ENCODE data around the gene TMEM255B. TPM values are rescaled to one million over a fixed set of nuclear protein-coding genes. Genes with fewer than 3 reads are reported as not detected.

The TMEM255B gene
- total and polyA plus RNA-seq, 4 donors, result 6.0 to 19.6 (median 14.8) TPM

DNA sequence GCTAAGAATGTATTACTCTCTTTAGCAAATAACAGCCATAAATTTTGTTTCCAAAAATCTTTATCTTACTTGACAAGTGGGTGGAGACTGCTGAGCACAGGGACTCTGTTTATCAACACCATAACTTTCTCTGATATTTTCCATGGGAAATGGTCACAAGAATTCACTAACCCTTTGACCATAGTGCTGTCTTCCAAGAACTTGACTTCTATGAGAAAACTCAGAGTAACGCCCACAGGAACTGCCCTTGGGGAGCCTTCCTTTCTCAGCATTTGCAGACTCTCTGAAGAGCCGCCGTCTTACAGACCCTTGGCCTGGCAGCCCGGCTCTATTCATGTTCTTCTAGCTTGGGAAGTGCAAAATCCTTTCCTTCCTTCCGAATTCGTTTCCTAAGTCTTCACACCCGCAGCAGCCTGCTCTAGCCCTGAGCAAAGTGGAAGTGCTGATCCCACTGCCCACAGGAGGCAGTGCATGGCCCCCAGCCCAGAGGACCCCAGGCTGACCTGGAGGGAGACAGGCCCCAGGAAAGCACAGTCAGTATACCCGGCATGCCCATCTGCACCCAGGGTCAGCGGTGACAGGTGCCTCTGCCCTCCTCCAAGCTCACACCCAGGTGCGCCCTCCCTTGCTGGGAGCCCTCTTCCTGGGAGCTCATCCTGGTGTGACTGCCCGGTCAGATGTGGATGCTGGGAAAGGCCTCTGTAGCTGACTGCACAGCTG lies 94.7 kb downstream of the TMEM255B start:
- DNase-seq, result peak in 2 of 3 donors; percentile 53 to 66
- no peak overlapping the region for H3K9ac ChIP-seq (ENCODE audit: insufficient read depth in 1 of 2, low read length in 2 of 2)
- ATAC-seq (ENCODE audit: insufficient read depth, low FRiP score), result no peak
- TF ChIP-seq, protein P1, sequence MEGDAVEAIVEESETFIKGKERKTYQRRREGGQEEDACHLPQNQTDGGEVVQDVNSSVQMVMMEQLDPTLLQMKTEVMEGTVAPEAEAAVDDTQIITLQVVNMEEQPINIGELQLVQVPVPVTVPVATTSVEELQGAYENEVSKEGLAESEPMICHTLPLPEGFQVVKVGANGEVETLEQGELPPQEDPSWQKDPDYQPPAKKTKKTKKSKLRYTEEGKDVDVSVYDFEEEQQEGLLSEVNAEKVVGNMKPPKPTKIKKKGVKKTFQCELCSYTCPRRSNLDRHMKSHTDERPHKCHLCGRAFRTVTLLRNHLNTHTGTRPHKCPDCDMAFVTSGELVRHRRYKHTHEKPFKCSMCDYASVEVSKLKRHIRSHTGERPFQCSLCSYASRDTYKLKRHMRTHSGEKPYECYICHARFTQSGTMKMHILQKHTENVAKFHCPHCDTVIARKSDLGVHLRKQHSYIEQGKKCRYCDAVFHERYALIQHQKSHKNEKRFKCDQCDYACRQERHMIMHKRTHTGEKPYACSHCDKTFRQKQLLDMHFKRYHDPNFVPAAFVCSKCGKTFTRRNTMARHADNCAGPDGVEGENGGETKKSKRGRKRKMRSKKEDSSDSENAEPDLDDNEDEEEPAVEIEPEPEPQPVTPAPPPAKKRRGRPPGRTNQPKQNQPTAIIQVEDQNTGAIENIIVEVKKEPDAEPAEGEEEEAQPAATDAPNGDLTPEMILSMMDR (IDR thresholded peaks at IDR 0.05; ENCODE audit: control extremely low read depth, extremely low read depth), result no peak
- H3K36me3 ChIP-seq (ENCODE audit: control insufficient read depth in 4 of 4, insufficient read depth in 4 of 4, low read length in 4 of 4), result peaks cover 0 to under 1% (median 0%) of the 10 kb centered on the region in 4 donors
- no peaks in the 10 kb centered on the region for H3K27me3 ChIP-seq (ENCODE audit: control insufficient read depth in 3 of 3, insufficient read depth in 3 of 3, low read length in 2 of 3)
- 52% methylated on average over 11 of the region's 11 CpGs for WGBS, 2 donors
- H3K9me3 ChIP-seq (ENCODE audit: control insufficient read depth in 4 of 4, insufficient read depth in 3 of 4, low read length in 3 of 4), result peaks cover 0 to 1% (median 0%) of the 10 kb centered on the region in 4 donors
- H3K4me3 ChIP-seq, result no peak overlapping the region
- peaks cover 0 to 20% (median 8%) of the 10 kb centered on the region in 5 donors for H3K4me1 ChIP-seq (ENCODE audit: control insufficient read depth in 5 of 5, insufficient read depth in 5 of 5, low read length in 5 of 5)
- peak overlapping the region in 1 of 2 donors; percentile 49 for H3K27ac ChIP-seq (ENCODE audit: low read depth in 1 of 2, low read length in 1 of 2)

DNA sequence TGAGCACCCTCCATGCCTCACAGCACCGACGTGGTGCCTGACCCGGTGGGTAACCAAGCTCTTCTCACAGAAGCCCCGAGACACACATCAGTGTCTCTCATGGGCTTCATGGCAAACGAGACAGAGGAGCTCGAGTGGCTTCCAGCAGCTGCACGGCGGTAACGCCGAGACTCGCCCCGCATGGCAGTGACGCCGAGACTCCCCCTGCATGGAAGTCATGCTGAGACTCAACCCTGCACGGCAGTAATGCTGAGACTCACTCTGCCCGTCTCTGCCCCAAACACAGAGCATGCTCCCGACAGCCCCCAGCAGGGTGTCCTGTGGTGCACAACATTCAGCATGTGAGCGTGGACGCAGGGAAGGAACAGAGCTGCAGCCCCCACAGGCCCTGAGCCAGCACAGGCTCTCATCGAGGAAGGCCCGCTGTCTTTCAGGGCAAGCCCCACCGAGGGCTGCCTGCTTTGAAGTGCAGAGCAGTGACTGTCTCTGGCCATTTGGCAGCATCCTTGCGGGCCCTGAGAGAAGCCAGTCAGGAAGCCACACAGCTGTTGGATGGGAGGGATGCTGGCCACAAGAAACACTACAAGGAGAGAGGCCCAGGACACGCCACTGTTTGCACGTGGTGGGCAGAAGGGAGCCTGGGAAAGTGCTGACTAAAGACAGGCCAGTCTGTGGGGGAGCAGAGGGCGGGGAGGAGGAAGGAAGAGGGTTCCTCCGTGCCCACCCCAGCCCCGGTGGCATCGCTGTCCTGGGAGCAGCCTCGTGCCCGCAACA lies 95.4 kb downstream of the TMEM255B start:
- ATAC-seq (ENCODE audit: insufficient read depth, low FRiP score) (peak; percentile 4), DNase-seq (peak; percentile 70 to 75 (median 70))
- WGBS, 2 donors, result 50 to 52% methylated on average over 29 to 31 of the region's 31 CpGs
- Histone ChIP-seq H3K27me3 (ENCODE audit: control insufficient read depth in 3 of 3, insufficient read depth in 3 of 3, low read length in 2 of 3) (no peaks in the 10 kb centered on the region), H3K27ac (ENCODE audit: low read depth in 1 of 2, low read length in 1 of 2) (peak overlapping the region in 1 of 2 donors; percentile 49), H3K4me3 (no peak overlapping the region), H3K9ac (ENCODE audit: insufficient read depth in 1 of 2, low read length in 2 of 2) (no peak overlapping the region), H3K36me3 (ENCODE audit: control insufficient read depth in 4 of 4, insufficient read depth in 4 of 4, low read length in 4 of 4) (peaks cover 0 to 7% (median 0%) of the 10 kb centered on the region in 4 donors), H3K9me3 (ENCODE audit: control insufficient read depth in 4 of 4, insufficient read depth in 3 of 4, low read length in 3 of 4) (peaks cover 0 to 2% (median 0%) of the 10 kb centered on the region in 4 donors), H3K4me1 (ENCODE audit: control insufficient read depth in 5 of 5, insufficient read depth in 5 of 5, low read length in 5 of 5) (peaks cover 0 to 20% (median 8%) of the 10 kb centered on the region in 5 donors)
- TF ChIP-seq, protein P1 (IDR thresholded peaks at IDR 0.05; ENCODE audit: control extremely low read depth, extremely low read depth), result no peak

DNA sequence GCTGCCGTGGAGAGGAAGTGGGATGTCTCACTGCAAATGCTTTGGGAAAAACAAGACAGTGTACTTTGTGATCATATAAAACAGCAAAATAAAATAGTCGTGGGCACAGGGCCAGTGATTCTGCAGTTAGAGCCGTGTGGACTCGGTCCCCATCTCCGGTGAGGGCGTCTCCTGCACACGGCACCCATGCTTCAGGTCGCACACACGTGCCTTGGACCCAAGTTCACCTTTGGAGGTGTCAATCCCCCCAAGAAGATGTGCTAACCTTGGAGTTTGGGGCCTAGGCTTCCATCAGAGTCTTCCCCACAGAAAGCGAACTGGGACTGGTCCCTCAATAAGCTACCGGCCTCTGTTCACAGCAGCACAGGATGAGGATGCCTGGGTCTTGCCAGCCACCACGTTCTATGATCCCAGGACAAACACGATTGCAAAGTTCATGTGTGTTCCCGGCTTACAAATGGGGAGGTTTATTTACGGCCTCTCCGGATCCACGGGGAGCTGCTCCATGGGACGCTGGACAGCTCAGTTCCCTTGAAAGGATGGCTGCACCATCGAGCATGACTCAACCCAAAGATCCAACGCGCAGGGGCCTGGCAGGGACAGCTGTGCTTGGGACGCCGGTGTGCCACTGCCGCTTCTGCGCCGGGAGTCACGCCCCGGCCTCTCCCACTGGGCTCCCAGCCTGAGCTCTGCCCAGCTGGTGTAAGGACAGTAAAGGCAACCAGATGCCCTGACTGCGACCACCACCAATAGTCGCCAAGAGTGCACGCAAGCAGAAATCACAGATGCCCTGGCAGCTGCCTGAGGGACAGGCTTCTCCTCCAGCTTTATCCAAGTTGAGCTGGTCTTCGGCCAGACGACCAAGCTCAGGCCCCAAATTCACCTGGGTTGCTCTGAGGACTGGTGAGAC lies 96.2 kb downstream of the TMEM255B start:
- Histone ChIP-seq H3K9ac (ENCODE audit: insufficient read depth in 1 of 2, low read length in 2 of 2) (no peak overlapping the region), H3K27ac (ENCODE audit: low read depth in 1 of 2, low read length in 1 of 2) (peak overlapping the region in 1 of 2 donors; percentile 34), H3K9me3 (ENCODE audit: control insufficient read depth in 4 of 4, insufficient read depth in 3 of 4, low read length in 3 of 4) (peaks cover 0 to 2% (median 0%) of the 10 kb centered on the region in 4 donors), H3K36me3 (ENCODE audit: control insufficient read depth in 4 of 4, insufficient read depth in 4 of 4, low read length in 4 of 4) (peaks cover 0 to 7% (median 0%) of the 10 kb centered on the region in 4 donors), H3K4me3 (no peak overlapping the region), H3K4me1 (ENCODE audit: control insufficient read depth in 5 of 5, insufficient read depth in 5 of 5, low read length in 5 of 5) (peaks cover 0 to 20% (median 12%) of the 10 kb centered on the region in 5 donors), H3K27me3 (ENCODE audit: control insufficient read depth in 3 of 3, insufficient read depth in 3 of 3, low read length in 2 of 3) (no peaks in the 10 kb centered on the region)
- WGBS, 2 donors, result 67 to 70% methylated on average over 33 of the region's 33 CpGs
- TF ChIP-seq, protein P1 (IDR thresholded peaks at IDR 0.05; ENCODE audit: control extremely low read depth, extremely low read depth), result no peak
- DNase-seq (peak in 1 of 3 donors; percentile 10), ATAC-seq (ENCODE audit: insufficient read depth, low FRiP score) (no peak)
